HG02885 (cell line): Measurements from ENCODE around the gene NT5E.

Experiments used
- ATAC-seq: cut with Tn5 transposase; IDR thresholded peaks from one replicate; pipeline ENCODE4 v1.9.1; 2021; ENCODE audit warnings: mild to moderate bottlenecking; ENCODE audit not compliant: unreplicated experiment, poor library complexity

The NT5E gene

GRCh38 chr6:85421181-85421580 is 28.7 kb upstream of the NT5E start:
- ATAC-seq, result no peak

GRCh38 chr6:85421972-85422371 is 27.9 kb upstream of the NT5E start:
- ATAC-seq, result no peak

DNA sequence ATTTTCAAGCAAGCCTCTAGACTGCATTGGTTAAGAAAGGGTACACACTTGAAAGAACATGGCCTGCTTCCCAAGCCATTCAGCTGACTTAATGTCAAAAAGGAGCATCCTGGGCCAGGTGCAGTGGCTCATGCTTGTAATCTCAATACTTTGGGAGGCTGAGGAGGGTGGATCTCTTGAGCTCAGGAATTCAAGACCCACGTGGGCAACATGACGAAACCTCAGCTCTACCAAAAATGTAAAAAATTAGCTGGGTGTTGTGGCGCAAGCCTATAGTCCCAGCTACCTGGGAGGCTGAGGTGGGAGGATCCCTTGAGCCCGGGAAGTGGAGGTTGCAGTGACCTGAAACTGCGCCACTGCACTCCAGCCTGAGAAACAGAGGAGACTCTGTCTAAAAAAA is 26.9 kb upstream of the NT5E start:
- ATAC-seq, result no peak

DNA sequence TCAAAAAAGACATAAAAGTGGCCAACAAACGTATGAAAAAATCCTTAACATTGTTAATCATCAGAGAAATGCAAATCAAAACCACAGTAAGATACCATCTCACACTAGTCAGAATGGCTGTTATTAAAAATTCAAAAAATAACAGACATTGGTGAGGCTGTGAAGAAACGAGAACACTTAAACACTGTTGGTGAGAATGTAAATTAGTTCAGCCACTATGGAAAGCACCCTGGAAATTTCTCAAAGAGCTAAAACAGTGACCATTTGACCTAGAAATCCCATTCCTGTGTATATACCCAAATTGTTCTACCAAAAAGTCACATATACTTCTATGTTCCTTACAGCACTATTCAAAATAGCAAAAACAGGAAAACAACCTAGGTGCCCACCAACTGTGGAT is 24.9 kb upstream of the NT5E start:
- peak; percentile 51 for ATAC-seq

GRCh38 chr6:85425997-85426396 is 23.9 kb upstream of the NT5E start:
- ATAC-seq, result no peak

- ATAC-seq, result no peak
Observed at GRCh38 chr6:85428486-85428885, 21.4 kb upstream of the NT5E start.

DNA sequence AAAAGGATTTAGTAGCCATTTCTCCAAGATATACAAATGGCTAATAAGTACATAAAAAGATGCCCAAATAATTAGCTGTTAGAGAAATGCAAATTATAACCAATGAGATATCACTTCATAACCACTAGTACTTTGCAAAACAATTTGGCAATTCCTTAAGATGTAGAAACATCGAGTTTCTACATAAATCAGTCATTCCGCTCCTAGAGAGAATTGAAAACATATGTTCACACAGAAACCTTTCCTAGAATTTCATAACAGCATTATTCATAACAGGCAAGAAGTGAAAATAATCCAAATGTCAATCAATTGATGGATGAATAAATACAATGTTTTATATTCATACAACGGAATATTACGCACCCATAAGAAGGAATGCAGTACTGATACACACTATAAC is 20.5 kb upstream of the NT5E start:
- ATAC-seq, result no peak

- ATAC-seq, result no peak
Observed at GRCh38 chr6:85431271-85431670, 18.6 kb upstream of the NT5E start.

DNA sequence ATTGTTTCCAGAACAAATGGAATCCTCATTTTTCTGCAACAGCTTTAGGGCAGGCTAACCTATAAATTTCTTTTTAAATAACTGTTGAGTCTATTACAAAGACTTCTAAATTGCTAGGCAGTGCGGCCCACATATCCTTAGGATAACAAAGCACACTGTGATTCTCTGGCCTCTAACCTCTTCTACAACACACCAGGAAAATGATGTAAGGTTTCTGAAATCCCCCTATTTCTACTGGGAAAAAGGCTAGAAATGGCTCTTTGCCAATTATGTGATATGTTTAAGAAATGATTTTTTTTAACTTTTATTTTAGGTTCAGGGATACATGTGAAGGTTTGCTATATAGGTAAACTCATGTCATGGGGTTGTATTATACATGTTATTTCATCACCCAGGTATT is 17.3 kb upstream of the NT5E start:
- ATAC-seq, result no peak

GRCh38 chr6:85435851-85436250 is 14.0 kb upstream of the NT5E start:
- no peak for ATAC-seq

DNA sequence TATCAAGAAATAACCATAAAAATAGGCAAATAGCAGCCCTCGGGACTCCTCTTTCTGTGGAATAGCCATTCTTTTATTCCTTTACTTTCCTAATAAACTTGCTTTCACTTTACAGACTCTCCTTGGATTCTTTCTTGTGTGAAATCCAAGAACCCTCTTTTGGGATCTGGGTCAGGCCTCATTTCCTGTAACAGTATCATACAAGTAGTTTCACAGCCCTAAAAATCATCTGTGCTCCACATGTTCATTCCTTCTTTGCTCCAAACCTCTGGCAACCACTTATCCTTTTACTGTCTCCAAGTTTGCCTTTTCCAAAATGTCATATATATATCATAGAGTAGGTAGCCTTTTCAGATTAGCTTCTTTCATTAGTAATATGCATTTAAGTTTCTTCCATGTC is 13.5 kb upstream of the NT5E start:
- no peak for ATAC-seq

- no peak for ATAC-seq
Observed at GRCh38 chr6:85436939-85437495, 12.9 kb upstream of the NT5E start.

DNA sequence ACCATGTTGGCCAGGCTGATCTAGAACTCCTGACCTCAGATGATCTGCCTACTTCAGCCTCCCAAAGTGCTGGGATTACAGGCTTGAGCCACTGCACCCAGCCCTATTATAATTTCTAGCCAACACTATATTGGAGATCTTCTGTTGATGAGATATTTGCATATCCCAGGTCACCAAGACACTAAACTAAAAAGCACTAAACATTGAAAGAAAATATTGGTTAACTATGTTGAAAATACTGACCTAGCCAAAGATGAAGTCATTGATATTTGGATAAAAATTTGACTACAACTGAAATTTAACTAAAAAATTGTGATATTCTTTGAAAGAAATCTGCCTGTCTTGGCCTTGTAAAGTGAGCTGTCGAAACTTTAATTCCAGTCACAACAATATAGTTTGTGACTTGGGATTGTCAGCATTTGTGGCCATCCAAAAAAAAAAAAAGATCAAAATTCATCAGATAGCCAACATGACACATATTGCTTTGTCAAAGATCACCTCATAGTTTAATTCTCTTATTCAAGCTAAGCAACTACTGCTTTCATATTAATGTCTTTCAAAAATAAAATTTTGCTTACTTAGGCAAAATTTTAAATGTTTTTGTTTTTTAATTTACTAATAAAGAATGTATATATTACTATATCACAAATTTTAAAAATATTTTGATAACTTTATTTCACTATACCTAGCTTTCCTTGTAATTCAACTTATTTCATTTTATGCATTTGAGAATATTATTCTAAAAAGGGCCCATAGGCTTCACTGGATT is 6.3 kb upstream of the NT5E start:
- no peak for ATAC-seq

- peak; percentile 65 for ATAC-seq
Observed at GRCh38 chr6:85449388-85449817, 480 bp upstream of the NT5E start.

DNA sequence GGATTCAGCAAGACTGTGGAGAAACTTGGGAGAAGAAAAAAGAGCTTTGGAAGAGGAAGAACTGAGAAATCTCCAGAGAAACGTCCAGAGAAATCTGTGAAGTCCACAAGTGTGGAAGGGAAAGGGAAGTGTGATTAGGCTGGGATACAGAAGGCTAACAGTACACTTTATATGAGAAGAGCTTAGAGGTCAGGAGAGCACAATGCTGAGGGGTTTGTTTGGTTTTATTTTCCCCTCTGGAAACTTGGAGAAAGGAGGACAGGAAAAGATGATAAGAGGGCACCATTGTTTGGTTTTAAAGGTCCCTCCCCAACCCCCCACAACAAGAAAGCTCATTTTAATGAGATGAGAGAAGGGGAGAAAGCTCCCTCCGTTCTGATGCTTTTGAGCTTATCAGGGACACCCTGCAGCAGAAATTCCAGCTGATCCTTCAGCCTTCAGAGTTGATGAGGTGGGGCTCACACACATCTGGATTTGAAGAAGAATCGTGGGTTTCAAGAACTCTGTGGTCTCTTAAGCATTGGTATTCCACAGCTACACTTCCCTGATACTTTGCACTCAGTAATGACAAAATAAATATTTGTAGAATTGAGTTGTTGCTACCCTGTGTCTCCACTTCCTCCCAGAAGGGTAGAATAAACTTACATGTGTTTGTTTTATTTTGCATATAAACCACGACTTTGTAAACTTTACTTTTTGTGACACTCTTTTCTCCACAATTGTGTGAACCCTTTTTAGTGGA is 1.9 kb downstream of the NT5E start:
- ATAC-seq, result no peak

DNA sequence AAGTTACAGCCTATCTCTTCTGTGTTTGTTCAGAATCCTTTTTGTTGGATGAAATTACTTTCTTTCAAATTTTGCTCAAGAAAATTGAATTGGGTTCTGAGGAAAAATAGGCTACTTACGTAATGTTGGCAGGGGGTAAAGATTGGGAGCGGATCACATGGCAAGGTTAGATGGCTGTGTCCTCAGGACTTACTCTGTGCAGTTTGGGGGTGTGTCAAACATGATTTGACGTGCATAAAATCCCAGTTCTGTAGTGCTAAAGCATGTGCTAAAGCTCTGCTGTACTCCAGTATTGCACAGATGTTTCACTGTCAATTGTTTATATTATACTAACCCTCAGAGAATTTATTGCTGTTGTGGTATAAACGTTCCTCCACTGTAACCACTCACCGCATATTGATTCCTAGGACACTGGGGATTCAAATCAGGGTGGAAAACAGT is 2.6 kb downstream of the NT5E start:
- no peak for ATAC-seq

- ATAC-seq, result no peak
Observed at GRCh38 chr6:85453052-85453451, 3.2 kb downstream of the NT5E start.

GRCh38 chr6:85453490-85453889 is 3.6 kb downstream of the NT5E start:
- ATAC-seq, result no peak

GRCh38 chr6:85455471-85456026 is 5.7 kb downstream of the NT5E start:
- no peak for ATAC-seq

- no peak for ATAC-seq
Observed at GRCh38 chr6:85456782-85457181, 6.9 kb downstream of the NT5E start.

- no peak for ATAC-seq
Observed at GRCh38 chr6:85458184-85458583, 8.3 kb downstream of the NT5E start.
